HG02798 (cell line): Measurements from ENCODE around the gene CHAC1.

Experiments
- ATAC-seq: cut with Tn5 transposase; IDR thresholded peaks from one replicate; pipeline ENCODE4 v1.9.1; 2021; ENCODE audit warnings: mild to moderate bottlenecking; ENCODE audit not compliant: unreplicated experiment, poor library complexity

Gene CHAC1

GRCh38 chr15:40981186-40981585 lies 27.9 kb downstream of the CHAC1 start:
- no peak for ATAC-seq

GRCh38 chr15:40982855-40983254 lies 29.6 kb downstream of the CHAC1 start:
- no peak for ATAC-seq

- no peak for ATAC-seq
These were observed 31.1 kb downstream of the CHAC1 start for GRCh38 chr15:40984406-40984805.

- ATAC-seq, result no peak
These were observed 31.7 kb downstream of the CHAC1 start for GRCh38 chr15:40984964-40985363.

GRCh38 chr15:40985541-40986330 lies 32.5 kb downstream of the CHAC1 start:
- ATAC-seq, result no peak

DNA sequence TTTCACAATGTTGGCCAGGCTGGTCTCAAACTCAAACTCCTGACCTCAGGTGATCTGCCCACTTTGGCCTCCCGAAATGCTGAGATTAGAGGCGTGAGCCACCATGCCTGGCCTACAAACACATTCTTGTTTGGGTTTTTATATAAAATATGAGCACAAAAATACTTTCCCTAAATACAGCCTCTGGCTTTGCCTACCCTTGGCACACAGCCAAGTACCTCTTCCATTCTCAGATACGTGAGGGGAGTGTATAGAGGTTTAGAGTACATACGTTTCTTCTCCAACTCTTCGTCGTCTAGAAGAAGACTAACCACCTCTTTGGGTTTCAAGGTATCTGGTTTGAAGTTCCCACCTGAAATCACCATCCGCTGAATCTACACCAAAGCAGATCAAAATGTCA lies 33.5 kb downstream of the CHAC1 start:
- no peak for ATAC-seq

DNA sequence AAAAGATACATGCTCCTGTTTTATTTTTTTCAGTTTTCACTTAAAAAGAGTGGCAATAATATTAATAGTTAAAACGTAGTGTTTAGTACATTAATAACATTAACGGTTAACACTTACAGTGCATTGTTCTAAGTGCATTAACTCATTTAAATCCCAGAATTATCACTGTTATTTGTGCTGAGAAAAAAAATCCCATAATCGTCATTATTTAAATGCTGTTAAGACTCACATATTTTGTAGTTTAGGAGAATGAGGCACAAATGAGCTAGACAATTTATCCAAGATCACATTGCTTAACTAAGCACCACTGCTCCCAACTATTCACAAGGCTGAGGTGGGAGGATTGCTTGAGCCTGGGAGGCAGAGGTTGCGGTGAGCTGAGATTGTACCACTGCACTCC lies 34.9 kb downstream of the CHAC1 start:
- ATAC-seq, result no peak

- ATAC-seq, result no peak
These were observed 36.8 kb downstream of the CHAC1 start for GRCh38 chr15:40990080-40990479.

DNA sequence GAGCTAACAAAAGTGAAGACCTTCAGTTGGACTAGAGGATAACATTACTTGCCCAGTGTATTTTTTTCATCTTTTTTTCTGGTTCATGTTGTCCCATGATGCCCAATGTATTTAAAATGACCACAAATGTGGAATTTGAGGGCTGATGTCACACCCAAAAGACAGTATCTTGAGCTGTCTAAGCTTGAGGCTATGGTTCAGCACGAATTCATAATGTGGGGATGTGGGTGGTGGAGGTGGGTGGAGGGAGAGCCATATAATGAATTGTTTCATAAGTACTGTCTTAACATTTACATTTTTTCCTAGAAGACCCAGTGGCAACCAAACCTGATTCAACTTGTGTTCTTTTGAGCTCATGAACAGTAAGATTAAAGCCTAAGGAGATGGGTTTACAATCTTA lies 37.5 kb downstream of the CHAC1 start:
- no peak for ATAC-seq

DNA sequence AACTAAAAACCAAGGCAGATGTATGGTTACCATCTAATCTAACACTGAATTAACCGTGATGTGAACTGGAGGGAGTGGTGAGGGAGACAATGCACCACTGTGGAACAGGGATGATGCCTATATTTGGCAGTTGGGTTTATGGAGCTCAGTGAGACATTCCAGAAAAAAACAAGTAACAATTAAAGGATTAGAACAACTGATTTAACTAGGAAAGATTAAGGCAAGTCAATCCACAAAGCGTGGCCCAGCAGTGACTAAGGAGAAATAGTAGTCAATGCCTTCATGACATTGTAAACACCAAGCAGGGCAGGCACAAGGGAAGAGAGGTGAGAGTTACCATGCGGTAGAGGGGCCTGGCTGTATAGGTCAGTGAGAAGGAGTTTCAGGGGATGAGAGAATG lies 38.1 kb downstream of the CHAC1 start:
- no peak for ATAC-seq

DNA sequence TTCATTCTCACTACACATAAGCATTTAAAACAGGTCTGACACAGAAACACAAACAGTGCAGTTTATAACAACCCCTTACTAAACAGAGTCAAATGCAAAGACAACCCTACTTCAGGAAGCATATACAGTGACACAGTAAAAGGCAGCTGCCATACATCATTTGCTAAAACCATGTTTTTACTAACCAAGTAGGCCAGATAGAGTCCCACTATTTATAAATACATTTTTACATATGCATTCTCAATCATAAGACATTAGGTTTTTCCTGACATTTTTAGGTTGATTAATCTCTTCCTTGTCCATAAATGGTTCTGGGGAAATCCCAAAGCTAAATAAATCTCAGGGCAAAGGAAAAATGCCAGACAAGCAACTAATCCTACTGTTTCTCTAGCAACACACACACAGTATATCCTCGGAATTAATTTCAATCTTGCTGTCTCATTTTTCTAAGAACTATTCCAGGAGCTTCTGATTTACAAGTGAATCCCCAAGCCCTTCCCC lies 39.0 kb downstream of the CHAC1 start:
- ATAC-seq, result no peak

DNA sequence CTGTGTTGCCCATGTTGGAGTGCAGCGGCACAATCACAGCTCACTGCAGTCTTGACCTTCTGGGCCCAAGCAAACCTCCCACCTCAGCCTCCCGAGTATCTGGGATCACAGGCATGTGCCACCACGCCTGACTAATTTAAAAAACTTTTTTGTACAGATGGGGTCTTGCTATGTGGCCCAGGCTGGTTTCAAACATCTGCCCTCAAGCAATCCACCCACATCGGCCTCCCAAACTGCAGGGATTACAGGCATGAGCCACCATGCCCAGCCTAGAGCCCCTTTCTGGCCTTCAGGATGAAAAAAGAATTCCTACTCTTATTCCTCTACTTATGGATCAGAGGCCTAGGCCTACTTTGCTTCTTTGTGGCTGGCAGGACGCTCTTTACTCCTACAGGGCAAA lies 39.6 kb downstream of the CHAC1 start:
- ATAC-seq, result no peak

GRCh38 chr15:40995656-40996055 lies 42.4 kb downstream of the CHAC1 start:
- ATAC-seq, result no peak

DNA sequence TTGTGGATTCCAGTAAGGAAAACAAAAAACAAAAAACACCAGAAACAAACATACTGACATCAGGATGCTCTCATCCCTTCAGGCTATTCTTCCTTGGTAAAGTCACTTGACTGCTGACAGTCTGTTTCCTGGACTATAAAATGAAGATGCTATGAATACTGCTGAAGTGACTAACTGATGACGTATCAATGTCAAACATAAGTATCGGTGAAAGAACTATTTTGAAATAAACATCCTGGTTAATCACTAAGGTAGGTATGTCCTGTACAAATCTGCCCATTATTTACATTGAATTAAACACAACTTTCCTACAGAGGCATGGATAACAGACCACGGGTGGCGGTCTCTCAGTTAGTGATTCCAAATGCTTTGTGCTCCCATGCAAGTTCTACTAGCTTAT lies 45.9 kb downstream of the CHAC1 start:
- ATAC-seq, result no peak

DNA sequence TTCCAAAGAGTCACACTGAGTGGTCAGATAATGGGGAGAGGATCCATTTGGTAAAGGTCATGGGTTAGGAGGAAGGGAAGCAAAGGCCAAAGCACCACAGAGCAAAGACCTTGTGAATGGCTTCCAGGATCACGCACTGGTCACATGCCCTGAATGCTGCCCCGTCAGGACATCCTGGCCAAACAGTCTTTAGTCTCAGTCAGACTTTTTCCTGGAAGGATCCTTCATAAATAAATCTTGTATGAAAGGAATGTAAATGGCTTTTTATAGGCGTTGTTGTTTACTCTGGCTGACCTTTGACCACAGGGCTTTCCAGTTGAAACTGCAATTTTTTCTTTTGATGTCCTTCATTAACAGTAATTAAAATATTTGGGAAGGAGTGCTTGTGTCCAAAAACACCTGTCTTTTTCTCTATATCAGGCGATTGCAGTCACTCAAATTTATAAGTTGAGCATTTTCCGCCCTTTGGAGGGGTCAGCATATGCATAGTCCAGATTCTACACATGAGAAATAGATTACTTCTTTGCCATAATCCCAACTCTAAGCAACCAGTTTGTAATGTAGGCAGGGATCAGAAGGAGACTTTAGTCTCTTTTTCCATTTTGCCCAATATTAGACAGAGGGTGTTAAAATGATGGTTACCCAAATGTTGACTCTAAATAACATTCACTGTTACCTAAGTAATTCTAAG lies 48.4 kb downstream of the CHAC1 start:
- ATAC-seq, result no peak

DNA sequence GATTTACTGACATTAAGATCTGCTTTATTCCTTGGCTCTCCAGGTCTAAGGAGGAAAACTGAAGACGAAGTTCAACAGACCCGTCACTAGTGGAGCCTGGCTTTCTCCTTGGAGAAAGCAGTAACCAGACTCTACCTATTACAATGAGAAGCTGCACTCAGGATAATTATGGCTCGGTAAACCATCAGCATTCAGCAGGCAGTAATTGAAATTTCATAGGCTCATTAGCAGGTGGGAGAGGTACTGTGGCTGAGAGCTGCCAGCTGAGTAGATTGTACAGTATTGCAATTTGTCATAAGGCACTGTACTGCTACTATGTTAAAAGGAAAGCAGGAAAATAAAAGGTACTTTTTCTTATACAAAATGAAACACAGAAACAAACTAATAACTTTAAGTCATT lies 51.2 kb downstream of the CHAC1 start:
- no peak for ATAC-seq
